NCI-H1694 treated with DMSO at 0.1 percent for 48 hours (cell line): Measurements from ENCODE around the gene XYLB.

Experiments
- DNase-seq: peaks from one replicate; lab custom pipeline; 2025; lab: John Stamatoyannopoulos, UW

The XYLB gene

DNA sequence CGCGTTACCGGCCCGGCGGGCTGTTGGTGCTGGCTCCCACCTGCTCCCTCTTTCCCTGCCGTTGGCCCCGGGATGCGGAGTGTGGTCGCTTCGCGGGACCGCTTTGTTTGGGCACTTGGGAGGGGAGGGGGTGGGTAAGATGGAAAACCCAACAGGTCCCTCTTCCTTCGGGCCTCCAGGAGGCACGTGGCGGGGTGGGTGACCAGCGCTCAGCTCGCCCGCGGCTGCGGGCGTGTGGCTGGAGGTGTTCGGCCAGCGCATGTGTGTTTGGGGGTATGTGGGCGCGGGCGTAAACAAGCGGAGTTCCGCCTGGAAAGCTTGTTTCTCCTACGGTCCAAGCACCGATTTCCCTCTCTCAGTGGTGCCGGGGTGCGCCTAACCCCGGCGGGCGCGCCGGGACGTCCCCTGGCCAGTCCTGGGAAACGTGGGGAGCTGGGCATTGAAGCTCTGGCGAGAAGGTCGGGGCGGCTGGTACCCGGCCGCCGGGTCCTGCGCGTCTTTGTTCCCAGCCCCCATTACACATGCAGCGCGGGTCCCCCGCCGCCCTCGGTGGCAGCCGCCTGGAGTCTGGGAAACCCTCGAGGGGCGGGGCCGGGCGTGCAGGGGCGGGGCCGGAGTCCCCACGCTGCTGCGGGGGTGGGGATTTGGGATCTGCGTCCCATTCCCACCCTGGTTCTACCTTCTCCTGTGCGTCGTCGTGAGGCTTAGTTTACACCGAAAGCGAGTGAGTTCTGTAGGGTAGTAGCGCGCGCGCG, 108.5 kb downstream of the XYLB start:
- DNase-seq = peak; percentile 32

DNA sequence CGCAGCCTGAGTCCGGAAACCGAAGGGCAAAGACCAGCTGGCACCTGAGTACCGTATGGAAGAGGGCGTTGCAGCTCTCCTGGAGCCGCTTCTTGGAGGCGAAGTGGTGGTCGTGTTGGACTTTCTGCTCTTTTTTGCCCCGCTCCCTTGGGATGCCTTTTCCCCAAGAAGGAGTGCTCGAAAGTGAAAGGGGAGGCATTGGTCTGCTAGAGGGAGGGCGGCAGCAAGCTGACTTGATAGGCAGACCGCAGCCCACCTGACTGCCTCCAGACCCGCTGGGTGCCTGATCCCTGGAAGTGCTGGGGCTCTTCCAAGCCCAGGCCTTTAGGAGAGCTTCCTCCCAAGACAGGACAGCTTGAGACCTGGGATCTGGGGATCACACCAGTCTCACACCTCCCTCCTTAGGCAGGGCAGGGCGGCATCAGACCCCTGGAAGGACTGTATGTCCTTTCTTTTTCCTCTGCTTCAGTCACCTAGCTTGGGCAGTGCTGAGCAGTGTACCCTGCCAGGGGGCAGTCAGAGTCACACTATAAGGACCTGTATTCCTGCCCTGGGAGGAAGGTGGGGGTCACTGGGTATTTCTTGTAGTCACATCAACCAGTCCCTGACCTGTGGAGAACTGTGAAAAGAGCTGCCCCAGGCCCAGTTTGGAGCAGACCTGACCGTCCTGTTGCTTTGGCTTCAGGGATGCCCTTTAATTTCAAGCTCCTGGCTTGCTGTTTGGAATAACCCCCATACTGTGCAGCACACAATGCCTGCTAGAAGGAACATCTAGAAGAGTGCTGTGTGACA, 109.2 kb downstream of the XYLB start:
- DNase-seq = no peak

DNA sequence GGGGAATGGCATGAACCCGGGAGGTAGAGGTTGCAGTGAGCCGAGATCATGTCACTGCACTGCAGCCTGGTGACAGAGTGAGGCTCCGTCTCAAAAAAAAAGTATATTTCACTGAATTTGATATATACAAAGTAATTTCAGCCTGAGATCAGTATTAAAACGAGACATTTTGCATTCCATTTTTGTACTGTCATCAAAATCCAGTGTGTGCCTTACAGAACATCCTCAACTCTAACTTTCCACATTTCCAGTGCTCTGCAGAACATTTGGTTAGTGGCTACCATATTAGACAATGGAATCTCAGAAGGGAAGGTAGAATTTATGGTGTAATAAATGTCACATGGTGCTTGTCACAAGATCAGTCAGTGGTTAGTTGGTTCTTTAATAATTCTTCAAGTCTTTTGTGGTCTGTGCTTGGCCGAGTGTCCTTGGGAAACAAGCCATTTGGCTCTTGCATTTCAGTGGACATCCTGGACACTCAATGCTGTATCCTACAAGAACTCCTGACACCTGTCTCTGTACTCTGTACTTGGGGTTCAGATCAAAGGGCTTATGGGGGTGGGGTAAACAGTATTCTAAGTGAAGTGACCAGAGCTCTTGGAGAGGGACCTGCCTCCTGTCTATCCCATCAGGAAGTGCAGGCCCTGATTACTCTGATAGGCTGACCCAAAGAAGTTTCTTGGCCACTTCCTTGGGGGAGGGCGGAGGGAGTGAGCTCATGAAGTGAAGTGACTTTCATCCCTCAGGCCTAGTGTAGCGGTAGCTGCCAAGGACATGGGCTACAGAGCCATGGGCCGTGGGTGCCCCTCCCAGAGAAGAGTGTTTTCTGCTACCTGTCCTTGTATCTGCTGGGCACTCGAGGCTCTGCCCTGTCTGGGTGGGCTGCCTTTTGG, 110.8 kb downstream of the XYLB start:
- DNase-seq = no peak

DNA sequence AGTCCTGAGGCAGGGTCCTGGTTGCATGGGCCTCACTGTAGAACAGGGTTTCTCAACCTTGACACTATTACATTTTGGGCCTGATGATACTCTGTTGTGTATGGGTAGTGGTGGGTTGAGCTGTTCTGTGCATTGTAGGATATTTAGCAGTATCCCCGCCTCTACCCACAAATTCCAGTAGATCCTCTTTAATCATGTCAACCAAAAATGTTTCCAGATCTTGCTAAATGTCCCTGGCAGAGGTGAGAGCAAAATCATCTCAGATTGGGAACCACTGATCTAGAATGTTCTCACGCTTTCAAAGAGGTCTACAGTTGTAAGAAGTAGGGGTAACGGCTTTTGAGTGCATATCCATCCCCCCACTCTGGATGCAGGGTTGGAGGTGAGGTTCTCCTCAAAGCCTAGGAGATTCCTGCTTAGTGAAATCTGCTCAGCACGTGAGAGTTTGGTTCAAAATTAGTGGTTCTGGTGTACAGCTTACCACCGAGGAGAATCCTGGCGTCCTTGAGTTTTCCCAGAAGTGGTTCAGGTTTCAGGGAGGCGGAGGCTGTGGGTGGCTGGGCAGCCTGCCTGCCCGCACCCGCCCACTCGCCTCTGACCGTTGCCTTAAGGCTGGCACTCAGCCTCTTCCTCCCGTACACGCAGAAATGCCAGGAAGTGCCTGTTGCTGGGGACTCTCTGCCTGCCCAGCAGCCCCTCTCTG, 112.4 kb downstream of the XYLB start:
- no peak for DNase-seq

DNA sequence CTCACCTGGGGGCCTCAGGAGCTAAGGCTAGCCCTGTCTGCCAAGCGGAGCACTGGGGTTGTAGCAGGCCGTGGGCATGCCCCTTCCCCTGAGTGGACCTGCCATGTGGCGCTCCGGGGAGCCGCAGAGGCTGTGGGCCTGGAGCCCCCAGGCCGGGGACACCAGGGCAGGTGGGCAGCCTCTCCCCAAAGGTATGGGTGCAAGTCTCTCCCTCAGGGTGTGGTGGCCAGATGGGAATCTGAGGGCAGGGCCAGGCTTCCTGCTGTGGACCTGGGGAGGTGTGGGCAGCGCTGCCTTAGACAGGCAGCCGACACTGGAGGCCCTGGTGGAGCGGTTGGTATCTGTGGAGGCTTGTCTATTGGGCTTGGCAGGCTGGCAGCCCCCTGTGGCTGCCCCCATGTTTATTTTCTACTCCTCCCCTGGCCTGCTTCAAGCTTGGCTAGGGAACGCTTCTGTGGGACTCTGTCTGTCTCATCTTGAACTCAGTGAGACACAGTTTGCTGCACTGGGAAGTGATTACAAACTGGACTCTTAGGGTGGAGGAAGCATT, 113.0 kb downstream of the XYLB start:
- no peak for DNase-seq

DNA sequence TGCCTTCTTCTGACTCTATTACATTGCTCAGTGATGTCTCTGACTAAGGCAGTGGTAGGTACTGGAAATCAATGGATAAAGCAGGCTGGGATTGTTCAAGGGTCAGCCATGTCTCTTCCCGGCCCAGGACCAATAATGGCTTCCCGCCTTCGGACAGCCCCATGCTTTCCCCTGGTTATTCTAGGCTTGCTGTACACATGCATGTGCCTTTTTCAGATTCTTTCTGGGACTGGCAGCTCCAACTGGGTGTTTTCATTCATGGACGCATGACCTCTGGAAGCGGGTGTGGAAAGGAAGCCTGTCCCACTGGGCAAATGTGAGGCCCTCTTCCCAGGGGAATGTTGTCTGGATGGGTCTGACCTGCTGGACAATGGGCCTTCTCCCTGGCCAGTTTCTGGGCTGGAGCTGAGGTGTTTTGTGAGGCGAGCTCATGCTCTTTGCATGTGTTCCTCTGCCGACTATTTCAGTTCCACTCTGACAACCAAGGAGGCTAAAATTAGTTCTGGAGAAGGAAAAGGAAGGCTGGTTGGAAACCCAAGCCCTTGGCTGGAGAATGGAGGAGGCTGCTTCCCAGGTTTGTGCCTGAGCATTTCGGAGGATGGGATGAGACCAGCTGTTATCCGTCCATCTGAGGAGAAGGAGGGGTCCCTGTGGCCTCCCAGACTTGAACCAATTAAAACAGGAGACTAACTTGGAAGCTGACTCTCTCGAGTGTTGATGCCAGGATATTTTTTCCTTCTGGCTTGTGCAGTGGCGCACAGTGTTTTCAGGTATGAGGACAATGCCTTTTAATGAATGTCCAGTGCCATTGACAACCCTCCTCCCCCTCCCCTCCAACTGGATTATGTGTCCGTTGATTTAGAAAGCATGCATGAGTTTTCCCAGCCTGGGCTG, 114.0 kb downstream of the XYLB start:
- DNase-seq = no peak
